ENCODE results near the gene PCDHGA1.

DNA sequence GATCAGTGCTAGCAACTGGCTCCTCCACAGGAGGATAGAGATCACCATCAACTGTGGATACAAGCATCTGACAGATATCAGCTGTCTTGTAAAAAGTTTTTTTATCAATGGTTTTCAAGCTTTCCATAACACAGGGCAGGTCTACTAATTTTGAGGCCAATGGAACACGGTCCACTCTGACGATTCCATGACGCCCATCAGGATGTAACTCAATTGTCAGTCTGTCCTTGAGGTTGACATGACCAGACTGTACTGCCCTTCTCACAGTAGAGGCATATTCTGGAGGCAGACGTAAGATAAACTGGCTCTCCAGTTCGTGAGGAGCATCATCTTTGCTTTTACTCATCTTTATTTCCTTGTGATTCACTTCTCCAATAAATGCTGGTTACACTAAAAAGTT lies 10.6 kb upstream of the PCDHGA1 start:
- TF ChIP-seq, protein P1, sequence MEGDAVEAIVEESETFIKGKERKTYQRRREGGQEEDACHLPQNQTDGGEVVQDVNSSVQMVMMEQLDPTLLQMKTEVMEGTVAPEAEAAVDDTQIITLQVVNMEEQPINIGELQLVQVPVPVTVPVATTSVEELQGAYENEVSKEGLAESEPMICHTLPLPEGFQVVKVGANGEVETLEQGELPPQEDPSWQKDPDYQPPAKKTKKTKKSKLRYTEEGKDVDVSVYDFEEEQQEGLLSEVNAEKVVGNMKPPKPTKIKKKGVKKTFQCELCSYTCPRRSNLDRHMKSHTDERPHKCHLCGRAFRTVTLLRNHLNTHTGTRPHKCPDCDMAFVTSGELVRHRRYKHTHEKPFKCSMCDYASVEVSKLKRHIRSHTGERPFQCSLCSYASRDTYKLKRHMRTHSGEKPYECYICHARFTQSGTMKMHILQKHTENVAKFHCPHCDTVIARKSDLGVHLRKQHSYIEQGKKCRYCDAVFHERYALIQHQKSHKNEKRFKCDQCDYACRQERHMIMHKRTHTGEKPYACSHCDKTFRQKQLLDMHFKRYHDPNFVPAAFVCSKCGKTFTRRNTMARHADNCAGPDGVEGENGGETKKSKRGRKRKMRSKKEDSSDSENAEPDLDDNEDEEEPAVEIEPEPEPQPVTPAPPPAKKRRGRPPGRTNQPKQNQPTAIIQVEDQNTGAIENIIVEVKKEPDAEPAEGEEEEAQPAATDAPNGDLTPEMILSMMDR (IDR thresholded peaks at IDR 0.05 in 4 of 5, conservative IDR thresholded peaks at IDR 0.05 in 1 of 5), result no peak
- no peak for TF ChIP-seq POLR2A (IDR thresholded peaks at IDR 0.05)
